ENCODE data around the gene ZNF273. TPM values are rescaled to one million over a fixed set of nuclear protein-coding genes. Genes with fewer than 3 reads are reported as not detected.
"Not testable (repeated sequence)": the region's sequence is repeated elsewhere in the genome, so short reads cannot be mapped to it uniquely, and the experiment has no call there.

Gene ZNF273
- total and polyA plus RNA-seq, 8 donors: 1.3 to 24.3 (median 6.9) TPM

- intact Hi-C loops (cut with DNase I; ENCODE audit: low total_unique reads): no loop called here
- peak overlapping the region in 1 of 5 donors; percentile 52 for H3K27ac ChIP-seq
- no peaks in the 10 kb centered on the region for H3K36me3 ChIP-seq
- DNase-seq: no peak
- no peaks in the 10 kb centered on the region for H3K9me3 ChIP-seq
- 22 to 34% (median 32%) methylated on average over 14 to 18 of the region's 18 CpGs for WGBS, 5 donors
- no peak for TF ChIP-seq POLR2AphosphoS5 (IDR thresholded peaks at IDR 0.05)
- H3K4me1 ChIP-seq: peaks cover 19 to 52% (median 28%) of the 10 kb centered on the region in 4 donors
- peak overlapping the region; percentile 51 to 67 (median 54) for H3K4me3 ChIP-seq
- H3K27me3 ChIP-seq: peaks cover 0 to 50% (median 18%) of the 10 kb centered on the region in 3 donors
Measured at GRCh38 chr7:64889686-64890162, 13.3 kb upstream of the ZNF273 start.

- intact Hi-C loops (cut with DNase I; ENCODE audit: low total_unique reads); H3K36me3 ChIP-seq; DNase-seq; H3K27ac ChIP-seq; H3K4me3 ChIP-seq; H3K9me3 ChIP-seq: not testable (repeated sequence)
- WGBS, 5 donors: 31 to 57% (median 33%) methylated on average over 3 of the region's 3 CpGs
- Histone ChIP-seq H3K4me1 (peaks cover 19 to 52% (median 28%) of the 10 kb centered on the region in 4 donors), H3K27me3 (peaks cover 0 to 47% (median 18%) of the 10 kb centered on the region in 3 donors)
Measured at GRCh38 chr7:64890273-64890672, 12.8 kb upstream of the ZNF273 start.

GRCh38 chr7:64890761-64891362 is 12.2 kb upstream of the ZNF273 start:
- no peaks in the 10 kb centered on the region for H3K36me3 ChIP-seq
- H3K27ac ChIP-seq: no peak overlapping the region
- peaks cover 19 to 52% (median 28%) of the 10 kb centered on the region in 4 donors for H3K4me1 ChIP-seq
- no peaks in the 10 kb centered on the region for H3K9me3 ChIP-seq
- 22 to 40% (median 28%) methylated on average over 2 of the region's 2 CpGs for WGBS, 5 donors
- peaks cover 0 to 42% (median 18%) of the 10 kb centered on the region in 3 donors for H3K27me3 ChIP-seq
- intact Hi-C loops (cut with DNase I; ENCODE audit: low total_unique reads): no loop called here
- TF ChIP-seq POLR2AphosphoS5 (IDR thresholded peaks at IDR 0.05) (no peak), POLR2A (IDR thresholded peaks at IDR 0.05) (no peak), EP300 (IDR thresholded peaks at IDR 0.05) (no peak), CTCF (IDR thresholded peaks at IDR 0.05) (no peak)
- no peak for DNase-seq
- no peak overlapping the region for H3K4me3 ChIP-seq

GRCh38 chr7:64891363-64892081 is 11.6 kb upstream of the ZNF273 start:
- not testable (repeated sequence) for H3K27ac ChIP-seq
- peaks cover 19 to 52% (median 28%) of the 10 kb centered on the region in 4 donors for H3K4me1 ChIP-seq

GRCh38 chr7:64892116-64892515 is 11.0 kb upstream of the ZNF273 start:
- DNase-seq: no peak
- intact Hi-C loops (cut with DNase I; ENCODE audit: low total_unique reads): no loop called here
- H3K27me3 ChIP-seq: peaks cover 0 to 29% (median 18%) of the 10 kb centered on the region in 3 donors
- peaks cover 0 to under 1% (median 0%) of the 10 kb centered on the region in 4 donors for H3K36me3 ChIP-seq
- H3K9me3 ChIP-seq: no peaks in the 10 kb centered on the region
- no peak for TF ChIP-seq EP300 (IDR thresholded peaks at IDR 0.05)
- no peak for TF ChIP-seq POLR2A (IDR thresholded peaks at IDR 0.05)
- TF ChIP-seq POLR2AphosphoS5 (IDR thresholded peaks at IDR 0.05): no peak
- TF ChIP-seq CTCF (IDR thresholded peaks at IDR 0.05): no peak
- peaks cover 19 to 52% (median 28%) of the 10 kb centered on the region in 4 donors for H3K4me1 ChIP-seq
- no peak overlapping the region for H3K4me3 ChIP-seq
- H3K27ac ChIP-seq: no peak overlapping the region

More at GRCh38 chr7:64891363-64892081, 11.6 kb upstream of the ZNF273 start:
- H3K4me3 ChIP-seq; DNase-seq; H3K9me3 ChIP-seq; H3K36me3 ChIP-seq; intact Hi-C loops (cut with DNase I; ENCODE audit: low total_unique reads): not testable (repeated sequence)
- WGBS, 5 donors: 50 to 77% (median 65%) methylated on average over 1 of the region's 1 CpG
- peaks cover 0 to 35% (median 18%) of the 10 kb centered on the region in 3 donors for H3K27me3 ChIP-seq

All from stomach (tissue), 9 donors.